Lower leg skin (tissue), 4 donors: ENCODE measurements around the gene NCOA3. TPM values are rescaled to one million over a fixed set of nuclear protein-coding genes. Genes with fewer than 3 reads are reported as not detected.

Source experiments
- DNase-seq, 2 donors: peaks; one replicate each; pipeline ENCODE4 v3.0.0-alpha.2; 2019; ENCODE audit warnings: low spot score in 2 of 2
- H3K4me3 ChIP-seq: fragments of 200-600 bp; sonication (generic); 2 replicates; pipeline ENCODE4 v1.5.1; 2017; ENCODE audit warnings: mild to moderate bottlenecking, low read depth; ENCODE audit not compliant: poor library complexity, severe bottlenecking
- CTCF ChIP-seq, 3 donors: fragments of 450-650 bp; IDR thresholded peaks; one replicate each; pipeline ENCODE4 v1.5.1; 2016; ENCODE audit warnings: antibody characterized with exemption in 3 of 3, mild to moderate bottlenecking in 3 of 3, moderate library complexity in 2 of 3
- POLR2A ChIP-seq, 2 donors: fragments of 450-650 bp; IDR thresholded peaks; one replicate each; pipeline ENCODE4 v1.6.1; 2016 to 2017; ENCODE audit warnings: antibody characterized with exemption in 2 of 2, mild to moderate bottlenecking in 1 of 2, moderate library complexity in 1 of 2
- WGBS, 2 donors: methylation state at CpG; one replicate each; pipeline ENCODE4 v1.1.5; 2018; 5-methylcytosine and 5-hydroxymethylcytosine counted together
- intact Hi-C: fragments of 100-400 bp; cut with DNase I; formaldehyde crosslinking; loops from one replicate; pipeline ENCODE4 v1.15.0; 2023; ENCODE audit warnings: low total_unique reads
- total RNA-seq, 4 donors: library from RNA; depleted of rRNA; stranded (reverse); fragments of >200 nt; gene quantifications; one replicate each; pipeline ENCODE4 v1.1.0, GENCODE V29; 2016

Gene NCOA3
- total RNA-seq, 4 donors from 2014 or later, result 43.6 to 55.0 (median 49.5) TPM

GRCh38 chr20:47665221-47665991 lies 163.7 kb downstream of the NCOA3 start:
- 69 to 78% methylated on average over 24 to 26 of the region's 27 CpGs for WGBS, 2 donors
- TF ChIP-seq POLR2A (IDR thresholded peaks at IDR 0.05), result no peak
- TF ChIP-seq CTCF (IDR thresholded peaks at IDR 0.05), result no peak
- no peak overlapping the region for H3K4me3 ChIP-seq
- intact Hi-C loops, result no loop called here
- DNase-seq, result peak in 1 of 2 donors; percentile 79

- TF ChIP-seq CTCF (IDR thresholded peaks at IDR 0.05) (no peak), POLR2A (IDR thresholded peaks at IDR 0.05) (no peak)
- intact Hi-C loops, result no loop called here
- peak in 1 of 2 donors; percentile 80 for DNase-seq
- 96 to 99% methylated on average over 19 of the region's 19 CpGs for WGBS, 2 donors
- H3K4me3 ChIP-seq, result no peak overlapping the region
Measured at GRCh38 chr20:47666304-47666703, 164.6 kb downstream of the NCOA3 start.

- no peak for DNase-seq
- no peak overlapping the region for H3K4me3 ChIP-seq
- intact Hi-C loops, result no loop called here
- WGBS, 2 donors, result 85 to 95% methylated on average over 5 of the region's 5 CpGs
- TF ChIP-seq POLR2A (IDR thresholded peaks at IDR 0.05) (no peak), CTCF (IDR thresholded peaks at IDR 0.05) (no peak)
Measured at GRCh38 chr20:47667086-47667485, 165.4 kb downstream of the NCOA3 start.

GRCh38 chr20:47667531-47668312 lies 166.0 kb downstream of the NCOA3 start:
- 77 to 80% methylated on average over 19 of the region's 19 CpGs for WGBS, 2 donors
- no peak overlapping the region for H3K4me3 ChIP-seq
- TF ChIP-seq POLR2A (IDR thresholded peaks at IDR 0.05), result no peak
- TF ChIP-seq CTCF (IDR thresholded peaks at IDR 0.05), result no peak
- DNase-seq, result peak in 1 of 2 donors; percentile 84
- intact Hi-C loops, result no loop called here

- TF ChIP-seq CTCF (IDR thresholded peaks at IDR 0.05), result no peak
- no peak for TF ChIP-seq POLR2A (IDR thresholded peaks at IDR 0.05)
- DNase-seq, result peak in 1 of 2 donors; percentile 77
- no peak overlapping the region for H3K4me3 ChIP-seq
- WGBS, 2 donors, result 95% methylated on average over 23 of the region's 23 CpGs
- intact Hi-C loops, result no loop called here
Measured at GRCh38 chr20:47668313-47669151, 166.8 kb downstream of the NCOA3 start.
